EL (cell line): ENCODE data around the gene DLEC1.

ENCODE experiments used
- DNase-seq: peaks from one replicate; pipeline ENCODE4 v3.0.0-alpha.2; 2016

DLEC1 gene

GRCh38 chr3:38163117-38163840 is 124.3 kb downstream of the DLEC1 start:
- DNase-seq = no peak

- DNase-seq = no peak
These were observed 125.0 kb downstream of the DLEC1 start for GRCh38 chr3:38163841-38164642.

GRCh38 chr3:38164643-38164951 is 125.6 kb downstream of the DLEC1 start:
- no peak for DNase-seq

- peak; percentile 100 for DNase-seq
These were observed 126.1 kb downstream of the DLEC1 start, which contains the start of gene OXSR1 for GRCh38 chr3:38164952-38165721. Gene OXSR1 (plus strand): TSS chr3:38165537. CDS start chr3:38165877, 340 bp downstream.

GRCh38 chr3:38165722-38166387 is 126.8 kb downstream of the DLEC1 start:
- DNase-seq = no peak

GRCh38 chr3:38167591-38167990 is 128.6 kb downstream of the DLEC1 start:
- peak; percentile 16 for DNase-seq

- DNase-seq = peak; percentile 86
These were observed 129.4 kb downstream of the DLEC1 start for GRCh38 chr3:38168151-38169026.

GRCh38 chr3:38169027-38169317 is 130.0 kb downstream of the DLEC1 start:
- peak; percentile 72 for DNase-seq

GRCh38 chr3:38170722-38171121 is 131.7 kb downstream of the DLEC1 start:
- DNase-seq = no peak

GRCh38 chr3:38171622-38172021 is 132.6 kb downstream of the DLEC1 start:
- DNase-seq = no peak
